SK-N-SH treated with all-trans-retinoic acid at 6 μM for 48 hours (cell line): ENCODE results near the gene GGNBP2.

Experiments used
- ATAC-seq: fragments of 200-7000 bp; cut with Tn5 transposase; 3 replicates; pipeline ENCODE4 v1.9.1; 2020; ENCODE audit warnings: mild to moderate bottlenecking, moderate library complexity
- ARNTL ChIP-seq: fragments of 450-650 bp; formaldehyde crosslinking; IDR thresholded peaks from 2 replicates; pipeline ENCODE4 v1.5.0; 2020; ENCODE audit warnings: low read depth, mild to moderate bottlenecking, moderate library complexity, borderline replicate concordance
- BACH2 ChIP-seq: fragments of 250-450 bp; sonication (Bioruptor Pico); IDR thresholded peaks from 2 replicates; pipeline ENCODE4 v1.9.0; 2021; ENCODE audit warnings: mild to moderate bottlenecking, borderline replicate concordance
- CSDC2 ChIP-seq: fragments of 250-450 bp; sonication (Bioruptor Pico); IDR thresholded peaks from 2 replicates; pipeline ENCODE4 v1.5.0; 2020; ENCODE audit warnings: mild to moderate bottlenecking, moderate library complexity
- CSRNP3 ChIP-seq: fragments of 250-450 bp; sonication (Bioruptor Pico); IDR thresholded peaks from 2 replicates; pipeline ENCODE4 v1.5.1; 2021; ENCODE audit warnings: mild to moderate bottlenecking, moderate library complexity
- ESRRG ChIP-seq: fragments of 250-450 bp; sonication (Bioruptor Pico); IDR thresholded peaks from 2 replicates; pipeline ENCODE4 v1.6.1; 2021; ENCODE audit warnings: mild to moderate bottlenecking
- GLIS3 ChIP-seq: fragments of 250-450 bp; sonication (Bioruptor Pico); IDR thresholded peaks from 2 replicates; pipeline ENCODE4 v1.5.0; 2020; ENCODE audit warnings: mild to moderate bottlenecking, moderate library complexity
- ISL1 ChIP-seq: fragments of 250-450 bp; sonication (Bioruptor Pico); IDR thresholded peaks from 2 replicates; pipeline ENCODE4 v2.1.2; 2022; ENCODE audit warnings: mild to moderate bottlenecking, moderate library complexity
- OSR1 ChIP-seq: fragments of 250-450 bp; sonication (Bioruptor Pico); IDR thresholded peaks from 2 replicates; pipeline ENCODE4 v1.8.0; 2022; ENCODE audit warnings: moderate library complexity, mild to moderate bottlenecking, inconsistent platforms
- POU6F1 ChIP-seq: fragments of 250-450 bp; sonication (Bioruptor Pico); IDR thresholded peaks from 2 replicates; pipeline ENCODE4 v1.8.0; 2021; ENCODE audit warnings: low read depth, mild to moderate bottlenecking, moderate library complexity, borderline replicate concordance
- PPARA ChIP-seq: fragments of 250-450 bp; sonication (Bioruptor Pico); IDR thresholded peaks from 2 replicates; pipeline ENCODE4 v1.5.0; 2020; ENCODE audit warnings: mild to moderate bottlenecking, borderline replicate concordance
- RARB ChIP-seq: fragments of 250-450 bp; sonication (Bioruptor Pico); IDR thresholded peaks from 2 replicates; pipeline ENCODE4 v1.8.0; 2021; ENCODE audit warnings: mild to moderate bottlenecking, moderate library complexity
- SNAI2 ChIP-seq: fragments of 250-450 bp; sonication (Bioruptor Pico); IDR thresholded peaks from 2 replicates; pipeline ENCODE4 v1.5.0; 2020; ENCODE audit warnings: mild to moderate bottlenecking, moderate library complexity
- TCF4 ChIP-seq: fragments of 250-450 bp; sonication (Bioruptor Pico); IDR thresholded peaks from 2 replicates; pipeline ENCODE4 v1.8.0; 2021; ENCODE audit warnings: mild to moderate bottlenecking, moderate library complexity, borderline replicate concordance
- ZC3H10 ChIP-seq: fragments of 250-450 bp; sonication (Bioruptor Pico); IDR thresholded peaks from 2 replicates; pipeline ENCODE4 v1.5.1; 2021; ENCODE audit warnings: mild to moderate bottlenecking, moderate library complexity
- ZFP3 ChIP-seq: fragments of 250-450 bp; sonication (Bioruptor Pico); IDR thresholded peaks from 2 replicates; pipeline ENCODE4 v1.5.0; 2020; ENCODE audit warnings: mild to moderate bottlenecking, moderate library complexity
- ZFP30 ChIP-seq: fragments of 450-650 bp; formaldehyde crosslinking; IDR thresholded peaks from 2 replicates; pipeline ENCODE4 v1.5.0; 2022; ENCODE audit warnings: mild to moderate bottlenecking, moderate library complexity
- ZNF565 ChIP-seq: fragments of 450-650 bp; formaldehyde crosslinking; conservative IDR thresholded peaks from 2 replicates; pipeline ENCODE4 v1.5.0; 2020; ENCODE audit warnings: low read depth, mild to moderate bottlenecking, moderate library complexity
- ZNF70 ChIP-seq: fragments of 450-650 bp; formaldehyde crosslinking; IDR thresholded peaks from 2 replicates; pipeline ENCODE4 v1.5.0; 2020; ENCODE audit warnings: mild to moderate bottlenecking, moderate library complexity
- ZNF8 ChIP-seq: fragments of 450-650 bp; formaldehyde crosslinking; IDR thresholded peaks from 2 replicates; pipeline ENCODE4 v1.5.0; 2020; ENCODE audit warnings: mild to moderate bottlenecking, moderate library complexity
- TF ChIP-seq, protein P1 (sequence below): fragments of 250-450 bp; sonication (Bioruptor Pico); IDR thresholded peaks from 2 replicates; pipeline ENCODE4 v1.8.0; 2020; ENCODE audit warnings: mild to moderate bottlenecking, moderate library complexity, borderline replicate concordance
- TF ChIP-seq, protein P2 (sequence below): fragments of 250-450 bp; sonication (Bioruptor Pico); IDR thresholded peaks from 2 replicates; pipeline ENCODE4 v1.5.0; 2020; ENCODE audit warnings: mild to moderate bottlenecking, moderate library complexity

GGNBP2 gene

DNA sequence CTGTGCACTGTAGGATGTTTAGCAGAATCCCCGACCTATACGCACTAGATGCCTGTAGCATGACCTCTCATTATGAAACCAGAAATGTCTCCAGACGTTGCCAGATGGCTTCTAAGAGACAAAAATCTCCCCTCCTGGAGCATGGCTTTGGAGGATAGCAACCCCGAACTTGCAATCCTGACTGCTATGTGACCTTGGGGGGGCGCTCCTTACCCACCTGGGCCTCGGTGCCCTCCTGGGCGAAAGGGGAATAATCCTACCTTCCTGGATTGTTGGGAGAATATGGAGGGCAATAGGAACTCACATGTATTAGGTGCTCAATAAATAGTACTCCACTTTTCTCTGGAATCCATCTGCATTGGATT lies 64.8 kb downstream of the GGNBP2 start:
- no peak for ATAC-seq
- TF ChIP-seq ZNF70 (no peak), ZNF565 (no peak), CSRNP3 (no peak), BACH2 (CRISPR knock-in tag) (no peak), TCF4 (CRISPR knock-in tag) (no peak), ZC3H10 (CRISPR knock-in tag) (no peak), RARB (CRISPR knock-in tag) (no peak), SNAI2 (CRISPR knock-in tag) (no peak), PPARA (CRISPR knock-in tag) (no peak), ESRRG (CRISPR knock-in tag) (no peak), ZNF8 (CRISPR knock-in tag) (no peak), CSDC2 (CRISPR knock-in tag) (no peak), ARNTL (no peak)
- TF ChIP-seq, protein P1, sequence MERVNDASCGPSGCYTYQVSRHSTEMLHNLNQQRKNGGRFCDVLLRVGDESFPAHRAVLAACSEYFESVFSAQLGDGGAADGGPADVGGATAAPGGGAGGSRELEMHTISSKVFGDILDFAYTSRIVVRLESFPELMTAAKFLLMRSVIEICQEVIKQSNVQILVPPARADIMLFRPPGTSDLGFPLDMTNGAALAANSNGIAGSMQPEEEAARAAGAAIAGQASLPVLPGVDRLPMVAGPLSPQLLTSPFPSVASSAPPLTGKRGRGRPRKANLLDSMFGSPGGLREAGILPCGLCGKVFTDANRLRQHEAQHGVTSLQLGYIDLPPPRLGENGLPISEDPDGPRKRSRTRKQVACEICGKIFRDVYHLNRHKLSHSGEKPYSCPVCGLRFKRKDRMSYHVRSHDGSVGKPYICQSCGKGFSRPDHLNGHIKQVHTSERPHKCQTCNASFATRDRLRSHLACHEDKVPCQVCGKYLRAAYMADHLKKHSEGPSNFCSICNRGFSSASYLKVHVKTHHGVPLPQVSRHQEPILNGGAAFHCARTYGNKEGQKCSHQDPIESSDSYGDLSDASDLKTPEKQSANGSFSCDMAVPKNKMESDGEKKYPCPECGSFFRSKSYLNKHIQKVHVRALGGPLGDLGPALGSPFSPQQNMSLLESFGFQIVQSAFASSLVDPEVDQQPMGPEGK (CRISPR knock-in tag), result no peak
- TF ChIP-seq, protein P2, sequence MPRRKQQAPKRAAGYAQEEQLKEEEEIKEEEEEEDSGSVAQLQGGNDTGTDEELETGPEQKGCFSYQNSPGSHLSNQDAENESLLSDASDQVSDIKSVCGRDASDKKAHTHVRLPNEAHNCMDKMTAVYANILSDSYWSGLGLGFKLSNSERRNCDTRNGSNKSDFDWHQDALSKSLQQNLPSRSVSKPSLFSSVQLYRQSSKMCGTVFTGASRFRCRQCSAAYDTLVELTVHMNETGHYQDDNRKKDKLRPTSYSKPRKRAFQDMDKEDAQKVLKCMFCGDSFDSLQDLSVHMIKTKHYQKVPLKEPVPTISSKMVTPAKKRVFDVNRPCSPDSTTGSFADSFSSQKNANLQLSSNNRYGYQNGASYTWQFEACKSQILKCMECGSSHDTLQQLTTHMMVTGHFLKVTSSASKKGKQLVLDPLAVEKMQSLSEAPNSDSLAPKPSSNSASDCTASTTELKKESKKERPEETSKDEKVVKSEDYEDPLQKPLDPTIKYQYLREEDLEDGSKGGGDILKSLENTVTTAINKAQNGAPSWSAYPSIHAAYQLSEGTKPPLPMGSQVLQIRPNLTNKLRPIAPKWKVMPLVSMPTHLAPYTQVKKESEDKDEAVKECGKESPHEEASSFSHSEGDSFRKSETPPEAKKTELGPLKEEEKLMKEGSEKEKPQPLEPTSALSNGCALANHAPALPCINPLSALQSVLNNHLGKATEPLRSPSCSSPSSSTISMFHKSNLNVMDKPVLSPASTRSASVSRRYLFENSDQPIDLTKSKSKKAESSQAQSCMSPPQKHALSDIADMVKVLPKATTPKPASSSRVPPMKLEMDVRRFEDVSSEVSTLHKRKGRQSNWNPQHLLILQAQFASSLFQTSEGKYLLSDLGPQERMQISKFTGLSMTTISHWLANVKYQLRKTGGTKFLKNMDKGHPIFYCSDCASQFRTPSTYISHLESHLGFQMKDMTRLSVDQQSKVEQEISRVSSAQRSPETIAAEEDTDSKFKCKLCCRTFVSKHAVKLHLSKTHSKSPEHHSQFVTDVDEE, result no peak
- TF ChIP-seq, all 23 proteins: peak for 0

- TF ChIP-seq ZFP3 (CRISPR knock-in tag), result no peak
- TF ChIP-seq OSR1 (CRISPR knock-in tag), result no peak
- TF ChIP-seq BACH2 (CRISPR knock-in tag), result no peak
- no peak for TF ChIP-seq PPARA (CRISPR knock-in tag)
- no peak for TF ChIP-seq ISL1 (CRISPR knock-in tag)
- no peak; the same call in 2 of the 3 replicates for ATAC-seq
Observed at GRCh38 chr17:36610474-36610873, 65.8 kb downstream of the GGNBP2 start.

- TF ChIP-seq GLIS3 (CRISPR knock-in tag) (no peak), SNAI2 (CRISPR knock-in tag) (no peak), ZNF70 (no peak), PPARA (CRISPR knock-in tag) (no peak), POU6F1 (CRISPR knock-in tag) (no peak), ARNTL (no peak), TCF4 (CRISPR knock-in tag) (no peak), ISL1 (CRISPR knock-in tag) (no peak), ESRRG (CRISPR knock-in tag) (no peak), ZFP30 (no peak), ZC3H10 (CRISPR knock-in tag) (no peak), ZNF8 (CRISPR knock-in tag) (no peak)
- TF ChIP-seq, protein P1 (CRISPR knock-in tag), result no peak
- peak; percentile 86 for ATAC-seq
Observed at GRCh38 chr17:36611345-36612072, 66.8 kb downstream of the GGNBP2 start.
